ENCODE results near the gene BRD1.

BRD1 gene

GRCh38 chr22:49847751-49848689 lies 20.3 kb upstream of the BRD1 start:
- Histone ChIP-seq H4K20me1 (ENCODE audit: insufficient read depth) (no peaks in the 10 kb centered on the region), H3K27me3 (ENCODE audit: insufficient read depth, low read depth) (no peaks in the 10 kb centered on the region), H3K9ac (no peak overlapping the region), H3K4me1 (ENCODE audit: low read depth, poor library complexity, severe bottlenecking) (no peaks in the 10 kb centered on the region), H3K4me3 (IDR thresholded peaks at IDR 0.05; ENCODE audit: insufficient read depth, low read depth, low read length) (no peak overlapping the region), H2AFZ (ENCODE audit: low read depth) (no peak overlapping the region), H3K79me2 (ENCODE audit: insufficient read depth, low read depth) (no peaks in the 10 kb centered on the region), H3K4me2 (no peak overlapping the region), H3K36me3 (ENCODE audit: insufficient read depth) (no peaks in the 10 kb centered on the region), H3K27ac (no peak overlapping the region)
- no peak for TF ChIP-seq CTCF (conservative IDR thresholded peaks at IDR 0.05; ENCODE audit: low read depth, low read length)

- Histone ChIP-seq H2AFZ (ENCODE audit: low read depth) (no peak overlapping the region), H3K27me3 (ENCODE audit: insufficient read depth, low read depth) (no peaks in the 10 kb centered on the region), H3K4me1 (ENCODE audit: low read depth, poor library complexity, severe bottlenecking) (no peaks in the 10 kb centered on the region), H3K79me2 (ENCODE audit: insufficient read depth, low read depth) (no peaks in the 10 kb centered on the region), H3K4me3 (IDR thresholded peaks at IDR 0.05; ENCODE audit: insufficient read depth, low read depth, low read length) (no peak overlapping the region), H3K36me3 (ENCODE audit: insufficient read depth) (no peaks in the 10 kb centered on the region), H3K9ac (no peak overlapping the region), H3K27ac (no peak overlapping the region), H4K20me1 (ENCODE audit: insufficient read depth) (no peaks in the 10 kb centered on the region), H3K4me2 (no peak overlapping the region)
- TF ChIP-seq CTCF (conservative IDR thresholded peaks at IDR 0.05; ENCODE audit: low read depth, low read length), result no peak
Observed at GRCh38 chr22:49845666-49846459, 18.2 kb upstream of the BRD1 start.

- Histone ChIP-seq H3K36me3 (ENCODE audit: insufficient read depth) (no peaks in the 10 kb centered on the region), H3K79me2 (ENCODE audit: insufficient read depth, low read depth) (no peaks in the 10 kb centered on the region), H3K27ac (no peak overlapping the region), H3K4me2 (no peak overlapping the region), H4K20me1 (ENCODE audit: insufficient read depth) (no peaks in the 10 kb centered on the region), H3K9ac (no peak overlapping the region), H3K4me1 (ENCODE audit: low read depth, poor library complexity, severe bottlenecking) (no peaks in the 10 kb centered on the region), H3K27me3 (ENCODE audit: insufficient read depth, low read depth) (no peaks in the 10 kb centered on the region), H3K4me3 (IDR thresholded peaks at IDR 0.05; ENCODE audit: insufficient read depth, low read depth, low read length) (no peak overlapping the region), H2AFZ (ENCODE audit: low read depth) (no peak overlapping the region)
- TF ChIP-seq CTCF (conservative IDR thresholded peaks at IDR 0.05; ENCODE audit: low read depth, low read length), result no peak
Observed at GRCh38 chr22:49845241-49845640, 17.6 kb upstream of the BRD1 start.

- no peak overlapping the region for H2AFZ ChIP-seq (ENCODE audit: low read depth)
- H3K36me3 ChIP-seq (ENCODE audit: insufficient read depth), result no peaks in the 10 kb centered on the region
- H4K20me1 ChIP-seq (ENCODE audit: insufficient read depth), result no peaks in the 10 kb centered on the region
- no peak overlapping the region for H3K4me2 ChIP-seq
- H3K4me1 ChIP-seq (ENCODE audit: low read depth, poor library complexity, severe bottlenecking), result no peaks in the 10 kb centered on the region
- H3K79me2 ChIP-seq (ENCODE audit: insufficient read depth, low read depth), result no peaks in the 10 kb centered on the region
- no peak for TF ChIP-seq CTCF (conservative IDR thresholded peaks at IDR 0.05; ENCODE audit: low read depth, low read length)
- H3K27me3 ChIP-seq (ENCODE audit: insufficient read depth, low read depth), result no peaks in the 10 kb centered on the region
- no peak overlapping the region for H3K4me3 ChIP-seq (IDR thresholded peaks at IDR 0.05; ENCODE audit: insufficient read depth, low read depth, low read length)
- no peak overlapping the region for H3K27ac ChIP-seq
- no peak overlapping the region for H3K9ac ChIP-seq
Observed at GRCh38 chr22:49838771-49839717, 11.4 kb upstream of the BRD1 start.
